KMS-11 (cell line): ENCODE measurements around the gene MCOLN1.

Experiments used
- H2AFZ ChIP-seq: fragments of 200-600 bp; sonication (generic); 2 replicates; pipeline ENCODE4 v1.6.1; 2016; ENCODE audit warnings: antibody characterized with exemption, mixed run types, low read depth
- H3K27ac ChIP-seq: fragments of 200-600 bp; sonication (generic); 2 replicates; pipeline ENCODE4 v1.6.1; 2016; ENCODE audit warnings: mild to moderate bottlenecking, mixed run types
- H3K27me3 ChIP-seq: fragments of 200-600 bp; sonication (generic); 2 replicates; pipeline ENCODE4 v1.6.1; 2017; ENCODE audit warnings: mild to moderate bottlenecking, low read depth, mixed run types, moderate library complexity; ENCODE audit not compliant: insufficient read depth
- H3K36me3 ChIP-seq: fragments of 200-600 bp; sonication (generic); 2 replicates; pipeline ENCODE4 v1.6.1; 2017; ENCODE audit warnings: mild to moderate bottlenecking, mixed run types; ENCODE audit not compliant: insufficient read depth
- H3K4me1 ChIP-seq: fragments of 200-600 bp; sonication (generic); 2 replicates; pipeline ENCODE4 v1.6.1; 2016; ENCODE audit warnings: mild to moderate bottlenecking, low read depth, mixed run types; ENCODE audit not compliant: poor library complexity, severe bottlenecking
- H3K4me2 ChIP-seq: fragments of 200-600 bp; sonication (generic); 2 replicates; pipeline ENCODE4 v1.7.0; 2016; ENCODE audit warnings: mild to moderate bottlenecking, mixed run types
- H3K4me3 ChIP-seq: fragments of 200-600 bp; sonication (generic); IDR thresholded peaks from 2 replicates; pipeline ENCODE4 v1.6.1; 2017; ENCODE audit warnings: low read depth, low read length, mixed read lengths; ENCODE audit not compliant: insufficient read depth
- H3K79me2 ChIP-seq: fragments of 200-600 bp; sonication (generic); 2 replicates; pipeline ENCODE4 v1.6.1; 2016; ENCODE audit warnings: low read depth, mixed run types; ENCODE audit not compliant: insufficient read depth
- H3K9ac ChIP-seq: fragments of 200-600 bp; sonication (generic); 2 replicates; pipeline ENCODE4 v1.6.1; 2016; ENCODE audit warnings: mild to moderate bottlenecking, mixed run types
- H4K20me1 ChIP-seq: fragments of 200-600 bp; sonication (generic); 2 replicates; pipeline ENCODE4 v1.6.1; 2016; ENCODE audit warnings: mild to moderate bottlenecking, mixed run types; ENCODE audit not compliant: insufficient read depth
- CTCF ChIP-seq: fragments of 200-600 bp; sonication (generic); conservative IDR thresholded peaks from 2 replicates; pipeline ENCODE4 v1.6.1; 2017; ENCODE audit warnings: low read depth, mild to moderate bottlenecking, antibody characterized with exemption, low read length, moderate library complexity, mixed read lengths

MCOLN1 gene

GRCh38 chr19:7560255-7560654, 37.8 kb downstream of the MCOLN1 start:
- Histone ChIP-seq H2AFZ (no peak overlapping the region), H3K9ac (no peak overlapping the region), H3K79me2 (no peaks in the 10 kb centered on the region), H3K27me3 (no peaks in the 10 kb centered on the region; the same call in 1 of the 2 replicates), H3K4me2 (no peak overlapping the region), H3K27ac (no peak overlapping the region), H3K36me3 (no peaks in the 10 kb centered on the region), H3K4me1 (no peaks in the 10 kb centered on the region), H4K20me1 (no peaks in the 10 kb centered on the region), H3K4me3 (no peak overlapping the region)
- TF ChIP-seq CTCF = no peak

GRCh38 chr19:7561325-7561724, 38.9 kb downstream of the MCOLN1 start:
- Histone ChIP-seq H2AFZ (no peak overlapping the region), H3K4me2 (no peak overlapping the region), H3K4me3 (no peak overlapping the region), H3K79me2 (no peaks in the 10 kb centered on the region), H3K27ac (no peak overlapping the region), H3K4me1 (no peaks in the 10 kb centered on the region), H3K27me3 (no peaks in the 10 kb centered on the region; the same call in 1 of the 2 replicates), H4K20me1 (no peaks in the 10 kb centered on the region), H3K36me3 (no peaks in the 10 kb centered on the region), H3K9ac (no peak overlapping the region)
- TF ChIP-seq CTCF = no peak

- Histone ChIP-seq H3K4me3 (no peak overlapping the region), H3K9ac (no peak overlapping the region), H3K4me1 (no peaks in the 10 kb centered on the region), H3K79me2 (no peaks in the 10 kb centered on the region), H3K36me3 (no peaks in the 10 kb centered on the region), H3K27me3 (no peaks in the 10 kb centered on the region; the same call in 1 of the 2 replicates), H3K4me2 (no peak overlapping the region), H3K27ac (no peak overlapping the region), H2AFZ (no peak overlapping the region), H4K20me1 (no peaks in the 10 kb centered on the region)
- TF ChIP-seq CTCF = no peak
These were observed 40.4 kb downstream of the MCOLN1 start for GRCh38 chr19:7562646-7563393.

GRCh38 chr19:7564866-7565265, 42.4 kb downstream of the MCOLN1 start:
- Histone ChIP-seq H2AFZ (no peak overlapping the region), H3K36me3 (no peaks in the 10 kb centered on the region), H3K27me3 (no peaks in the 10 kb centered on the region; the same call in 1 of the 2 replicates), H3K4me1 (no peaks in the 10 kb centered on the region), H4K20me1 (no peaks in the 10 kb centered on the region), H3K27ac (no peak overlapping the region), H3K79me2 (no peaks in the 10 kb centered on the region), H3K9ac (no peak overlapping the region), H3K4me2 (no peak overlapping the region), H3K4me3 (no peak overlapping the region)
- no peak for TF ChIP-seq CTCF
